Naive thymus-derived CD4-positive, alpha-beta T cell (primary cell): ENCODE results near the gene SYTL3. TPM values are rescaled to one million over a fixed set of nuclear protein-coding genes. Genes with fewer than 3 reads are reported as not detected.

Experiments
- ATAC-seq: fragments of 150-1000 bp; cut with Tn5 transposase; 2 replicates; pipeline ENCODE4 v1.10.0; 2021; ENCODE audit warnings: mild to moderate bottlenecking, moderate library complexity
- CTCF ChIA-PET: fragments of 350-600 bp; sonication (Branson Sonifier 250); formaldehyde crosslinking; loops from one replicate; lab custom pipeline; 2021; ENCODE audit warnings: antibody characterized with exemption; lab: Charles Lee
- POLR2A ChIA-PET: fragments of 350-600 bp; sonication (Branson Sonifier 250); formaldehyde crosslinking; loops from one replicate; lab custom pipeline; 2021; ENCODE audit warnings: antibody characterized with exemption, inconsistent platforms; lab: Charles Lee
- DNase-seq, 9 donors: peaks; one replicate each; pipeline versions ENCODE4 v3.0.0 to v3.0.0-alpha.2; 2020 to 2022; ENCODE audit warnings: mixed read lengths in 1 of 9
- H3K27ac ChIP-seq: one replicate; pipeline ENCODE4 v1.7.0; 2013; ENCODE audit warnings: mild to moderate bottlenecking, low read depth, low read length, moderate library complexity
- H3K27me3 ChIP-seq, 2 donors: one replicate each; pipeline ENCODE4 v1.7.0; 2013; ENCODE audit warnings: low read length in 2 of 2, mild to moderate bottlenecking in 2 of 2, moderate library complexity in 2 of 2; ENCODE audit not compliant: control insufficient read depth in 2 of 2, insufficient read depth in 2 of 2
- H3K36me3 ChIP-seq, 3 experiments: 1 replicate in 2 of 3; 2 replicates in 1 of 3; pipeline ENCODE4 v1.7.0; 2013; ENCODE audit warnings: low read length in 3 of 3, mild to moderate bottlenecking in 3 of 3, moderate library complexity in 1 of 3; ENCODE audit not compliant: insufficient read depth in 3 of 3, control insufficient read depth in 2 of 3
- H3K4me1 ChIP-seq, 2 donors: one replicate each; pipeline ENCODE4 v1.7.0; 2013; ENCODE audit warnings: low read length in 2 of 2, mild to moderate bottlenecking in 2 of 2, moderate library complexity in 1 of 2; ENCODE audit not compliant: control insufficient read depth in 2 of 2, insufficient read depth in 2 of 2
- H3K4me3 ChIP-seq: 2 replicates; pipeline ENCODE4 v1.7.0; 2013; ENCODE audit warnings: mild to moderate bottlenecking, low read length
- H3K9me3 ChIP-seq, 3 experiments: 1 replicate in 2 of 3; 2 replicates in 1 of 3; pipeline ENCODE4 v1.7.0; 2013; ENCODE audit warnings: low read length in 3 of 3; ENCODE audit not compliant: control insufficient read depth in 2 of 3
- H3K27ac Mint-ChIP-seq, 9 donors: one replicate each; pipeline ENCODE4 v1.8.0; 2020 to 2022; ENCODE audit warnings: mixed read lengths in 9 of 9, mild to moderate bottlenecking in 8 of 9, moderate library complexity in 5 of 9, inconsistent platforms in 2 of 9
- H3K27me3 Mint-ChIP-seq, 5 donors: one replicate each; pipeline ENCODE4 v1.8.0; 2021 to 2022; ENCODE audit warnings: mixed read lengths in 5 of 5, mild to moderate bottlenecking in 1 of 5
- H3K36me3 Mint-ChIP-seq, 5 donors: one replicate each; pipeline ENCODE4 v1.8.0; 2020 to 2022; ENCODE audit warnings: mixed read lengths in 5 of 5, mild to moderate bottlenecking in 3 of 5, inconsistent platforms in 1 of 5
- H3K4me1 Mint-ChIP-seq, 7 donors: one replicate each; pipeline ENCODE4 v1.8.0; 2020 to 2022; ENCODE audit warnings: mixed read lengths in 7 of 7, mild to moderate bottlenecking in 3 of 7, inconsistent platforms in 1 of 7
- H3K4me3 Mint-ChIP-seq, 10 donors: one replicate each; pipeline ENCODE4 v1.8.0; 2020 to 2022; ENCODE audit warnings: mild to moderate bottlenecking in 10 of 10, mixed read lengths in 10 of 10, moderate library complexity in 6 of 10, inconsistent platforms in 2 of 10
- H3K9me3 Mint-ChIP-seq, 11 donors: one replicate each; pipeline ENCODE4 v1.8.0; 2020 to 2022; ENCODE audit warnings: mixed read lengths in 11 of 11, mild to moderate bottlenecking in 4 of 11, inconsistent platforms in 1 of 11, moderate library complexity in 1 of 11
- intact Hi-C, 2 donors: fragments of 100-400 bp; cut with micrococcal nuclease; formaldehyde crosslinking; loops; one replicate each; pipeline ENCODE4 v1.15.1; 2023
- polyA plus RNA-seq, 2 donors: library from polyadenylated mRNA; unstranded; fragments of 300-500 nt; fragmentation: Illumina TruSeq; gene quantifications; one replicate each; pipeline ENCODE4 v1.2.3, GENCODE V29; 2021
- total RNA-seq, 6 experiments: library from RNA in 5 of 6; stranded (reverse) in 5 of 6; gene quantifications; 1 replicate in 5 of 6; 2 replicates in 1 of 6; pipeline ENCODE4 v1.2.3 and lab custom pipeline; 2021 to 2026

The SYTL3 gene
- total and polyA plus RNA-seq, 7 experiments from 2014 or later = 13.4 to 67.0 (median 29.5) TPM

GRCh38 chr6:158770533-158771330 is 120.9 kb downstream of the SYTL3 start:
- Histone ChIP-seq H3K36me3 (peaks cover 43 to 85% (median 50%) of the 10 kb centered on the region in 3 experiments), H3K9me3 (no peaks in the 10 kb centered on the region), H3K4me1 (peaks cover 19 to 37% of the 10 kb centered on the region in 2 donors), H3K27ac (peak overlapping the region; percentile 51), H3K4me3 (no peak overlapping the region), H3K27me3 (no peaks in the 10 kb centered on the region)
- Mint-ChIP-seq H3K9me3 (no peaks in the 10 kb centered on the region), H3K27ac (peak overlapping the region; percentile 50 to 91 (median 85)), H3K4me3 (peak overlapping the region in 6 of 10 donors; percentile 20 to 70 (median 53)), H3K27me3 (no peaks in the 10 kb centered on the region), H3K36me3 (peaks cover 19 to 71% (median 42%) of the 10 kb centered on the region in 5 donors), H3K4me1 (peaks cover 29 to 53% (median 43%) of the 10 kb centered on the region in 7 donors)
- intact Hi-C loops = loop anchor here in 1 of 2 donors (5.0 kb wide), 1 partner anchor 202 kb away; no protein-coding TSS in a partner anchor
- ChIA-PET CTCF (interaction anchor here (2.2 kb wide), 1 partner anchor 19 kb away, joined by 5 read pairs; no protein-coding TSS in a partner anchor), POLR2A (interaction anchor here (0.6 to 2.4 kb wide), 5 partner anchors 8 to 155 kb away, joined by 3 to 10 read pairs (median 3); no protein-coding TSS in a partner anchor)
- DNase-seq (no peak), ATAC-seq (no peak)

- H3K36me3 ChIP-seq = peaks cover 50 to 85% (median 51%) of the 10 kb centered on the region in 3 experiments
- no peaks in the 10 kb centered on the region for H3K27me3 ChIP-seq
- DNase-seq (peak in 1 of 9 donors; percentile 18), ATAC-seq (peak; percentile 25)
- H3K9me3 ChIP-seq = no peaks in the 10 kb centered on the region
- POLR2A ChIA-PET = interaction anchor here (0.6 to 2.4 kb wide), 4 partner anchors 9 to 154 kb away, joined by 3 to 10 read pairs (median 4); no protein-coding TSS in a partner anchor
- Mint-ChIP-seq H3K4me3 (peak overlapping the region in 8 of 10 donors; percentile 25 to 70 (median 53)), H3K9me3 (no peaks in the 10 kb centered on the region), H3K4me1 (peaks cover 29 to 53% (median 44%) of the 10 kb centered on the region in 7 donors), H3K36me3 (peaks cover 19 to 73% (median 44%) of the 10 kb centered on the region in 5 donors), H3K27me3 (no peaks in the 10 kb centered on the region), H3K27ac (peak overlapping the region; percentile 72 to 91 (median 85))
- H3K4me3 ChIP-seq = no peak overlapping the region
- intact Hi-C loops = loop anchor here in 1 of 2 donors (5.0 kb wide), 1 partner anchor 201 kb away; no protein-coding TSS in a partner anchor
- H3K4me1 ChIP-seq = peaks cover 19 to 37% of the 10 kb centered on the region in 2 donors
- H3K27ac ChIP-seq = peak overlapping the region; percentile 51
- CTCF ChIA-PET = interaction anchor here (2.2 kb wide), 1 partner anchor 18 kb away, joined by 5 read pairs; no protein-coding TSS in a partner anchor
Observed at GRCh38 chr6:158771399-158772152, 121.7 kb downstream of the SYTL3 start.

- Mint-ChIP-seq H3K4me1 (peaks cover 29 to 58% (median 50%) of the 10 kb centered on the region in 7 donors), H3K27ac (peak overlapping the region; percentile 72 to 91 (median 85)), H3K9me3 (no peaks in the 10 kb centered on the region), H3K4me3 (peak overlapping the region in 7 of 10 donors; percentile 3 to 70 (median 55)), H3K36me3 (peaks cover 22 to 72% (median 46%) of the 10 kb centered on the region in 5 donors), H3K27me3 (no peaks in the 10 kb centered on the region)
- intact Hi-C loops = loop anchor here in 1 of 2 donors (5.0 kb wide), 1 partner anchor 200 kb away; no protein-coding TSS in a partner anchor
- H3K36me3 ChIP-seq = peaks cover 50 to 85% (median 56%) of the 10 kb centered on the region in 3 experiments
- CTCF ChIA-PET = interaction anchor here (0.7 to 2.2 kb wide), 3 partner anchors 9 to 201 kb away, joined by 3 to 5 read pairs (median 4); no protein-coding TSS in a partner anchor
- peak overlapping the region; percentile 51 for H3K27ac ChIP-seq
- no peak for DNase-seq
- H3K4me3 ChIP-seq = no peak overlapping the region
- H3K9me3 ChIP-seq = no peaks in the 10 kb centered on the region
- ATAC-seq = no peak
- no peaks in the 10 kb centered on the region for H3K27me3 ChIP-seq
- POLR2A ChIA-PET = interaction anchor here (0.9 to 2.4 kb wide), 4 partner anchors 55 to 110 kb away, joined by 3 to 10 read pairs (median 3); no protein-coding TSS in a partner anchor
- H3K4me1 ChIP-seq = peaks cover 19 to 37% of the 10 kb centered on the region in 2 donors
Observed at GRCh38 chr6:158772172-158772571, 122.3 kb downstream of the SYTL3 start.

GRCh38 chr6:158772851-158773371 is 123.1 kb downstream of the SYTL3 start:
- no peaks in the 10 kb centered on the region for H3K27me3 ChIP-seq
- Mint-ChIP-seq H3K4me3 (peak overlapping the region in 3 of 10 donors; percentile 11 to 50 (median 27)), H3K27me3 (no peaks in the 10 kb centered on the region), H3K4me1 (peaks cover 32 to 58% (median 54%) of the 10 kb centered on the region in 7 donors), H3K36me3 (peaks cover 18 to 70% (median 41%) of the 10 kb centered on the region in 5 donors), H3K9me3 (no peaks in the 10 kb centered on the region), H3K27ac (peak overlapping the region; percentile 59 to 91 (median 78))
- H3K36me3 ChIP-seq = peaks cover 46 to 85% (median 63%) of the 10 kb centered on the region in 3 experiments
- DNase-seq = no peak
- no peak for ATAC-seq
- H3K4me3 ChIP-seq = no peak overlapping the region
- POLR2A ChIA-PET = interaction anchor here (0.9 kb wide), 3 partner anchors 54 to 110 kb away, joined by 3 read pairs; no protein-coding TSS in a partner anchor
- peaks cover 19 to 37% of the 10 kb centered on the region in 2 donors for H3K4me1 ChIP-seq
- H3K9me3 ChIP-seq = no peaks in the 10 kb centered on the region
- CTCF ChIA-PET = interaction anchor here (0.8 to 2.2 kb wide), 2 partner anchors 16 to 201 kb away, joined by 4 to 5 read pairs; no protein-coding TSS in a partner anchor
- H3K27ac ChIP-seq = peak overlapping the region; percentile 51
- intact Hi-C loops = loop anchor here in 1 of 2 donors (5.0 kb wide), 1 partner anchor 199 kb away; no protein-coding TSS in a partner anchor

DNA sequence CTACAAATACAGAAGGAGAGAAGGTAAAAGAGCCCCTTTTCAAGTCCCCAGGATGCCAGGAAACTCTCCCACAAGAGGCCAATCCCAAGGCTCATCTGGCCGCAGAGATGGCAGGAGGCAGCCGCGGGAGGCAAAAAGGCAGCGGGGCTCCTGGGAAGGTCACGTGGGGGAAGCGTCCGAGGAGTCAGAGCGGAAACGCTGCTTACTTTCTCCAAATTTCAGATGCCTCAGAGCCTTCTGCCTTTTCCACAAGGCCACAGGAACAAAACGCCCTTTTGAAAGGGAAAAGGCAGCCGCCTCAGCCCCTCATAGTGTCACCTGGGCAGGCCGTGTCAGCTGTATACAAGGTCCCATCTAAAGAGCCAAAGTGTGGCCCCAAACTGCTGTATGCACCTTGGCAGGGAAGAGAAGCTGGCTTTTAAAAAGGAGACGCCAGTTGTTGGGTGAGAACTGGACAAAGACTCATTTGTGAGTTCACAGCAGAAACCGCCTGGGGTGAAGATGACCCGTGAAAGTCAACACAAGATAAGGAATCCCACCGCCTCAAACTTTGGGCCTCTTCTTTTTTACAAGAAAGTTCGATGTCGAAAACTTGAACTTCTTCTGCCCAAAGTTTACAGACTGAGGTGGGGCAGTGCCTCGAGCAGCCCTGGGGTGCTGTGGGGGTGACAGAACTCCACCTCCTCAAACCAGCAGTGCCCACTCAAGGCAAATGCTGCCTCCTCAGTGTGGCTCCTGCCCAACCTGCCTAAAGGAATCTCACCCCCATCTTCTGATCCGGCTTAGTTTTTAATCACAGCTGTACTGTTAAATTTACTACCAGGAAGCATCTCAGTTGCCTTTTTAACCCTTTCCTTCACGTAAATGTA is 124.0 kb downstream of the SYTL3 start:
- Histone ChIP-seq H3K27me3 (no peaks in the 10 kb centered on the region), H3K4me1 (peaks cover 19 to 37% of the 10 kb centered on the region in 2 donors), H3K9me3 (no peaks in the 10 kb centered on the region), H3K4me3 (no peak overlapping the region), H3K36me3 (peaks cover 39 to 82% (median 60%) of the 10 kb centered on the region in 3 experiments), H3K27ac (peak overlapping the region; percentile 51)
- Mint-ChIP-seq H3K36me3 (peaks cover 16 to 67% (median 37%) of the 10 kb centered on the region in 5 donors), H3K9me3 (no peaks in the 10 kb centered on the region), H3K27me3 (no peaks in the 10 kb centered on the region), H3K4me3 (peak overlapping the region in 3 of 10 donors; percentile 11 to 50 (median 33)), H3K27ac (peak overlapping the region in 8 of 9 donors; percentile 59 to 91 (median 86)), H3K4me1 (peaks cover 32 to 62% (median 57%) of the 10 kb centered on the region in 7 donors)
- POLR2A ChIA-PET = no interaction called here
- peak in 1 of 9 donors; percentile 3 for DNase-seq
- no peak for ATAC-seq
- CTCF ChIA-PET = no interaction called here
- intact Hi-C loops = loop anchor here in 1 of 2 donors (5.0 kb wide), 1 partner anchor 198 kb away; no protein-coding TSS in a partner anchor
